ENCODE results near the gene CEACAM16.

CEACAM16 gene

DNA sequence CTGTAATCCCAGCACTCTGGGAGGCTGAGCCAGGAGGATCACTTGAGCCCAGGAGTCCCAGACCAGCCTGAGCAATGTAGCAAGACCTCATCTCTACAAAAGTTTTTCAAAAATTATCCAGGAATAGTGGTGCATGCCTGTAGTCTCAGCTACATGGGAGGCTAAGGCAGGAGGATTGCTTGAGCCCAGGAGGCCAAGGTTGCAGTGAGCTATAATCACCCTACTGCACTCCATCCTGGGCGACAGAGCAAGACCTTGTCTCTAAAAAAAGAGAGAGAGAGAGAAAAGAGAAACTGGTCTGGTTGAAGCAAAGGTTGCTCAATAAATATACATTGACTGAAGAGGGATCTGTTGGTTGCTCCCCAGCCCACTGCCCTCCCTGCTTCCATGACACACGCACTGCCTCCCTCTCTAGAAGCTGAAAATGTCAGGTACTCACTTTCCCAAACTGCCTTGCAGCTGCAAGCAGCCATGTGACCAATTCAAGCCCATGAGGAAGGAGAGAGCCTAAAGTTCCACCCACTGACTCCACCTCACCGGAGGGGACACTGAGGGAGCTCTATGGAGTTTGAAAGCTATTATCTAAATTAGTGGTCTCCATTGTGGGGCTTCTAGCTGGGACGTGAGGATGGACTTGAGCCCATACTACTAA is 14.0 kb downstream of the CEACAM16 start:
- Histone ChIP-seq H3K4me3 (ENCODE audit: low read depth, low read length) (no peak overlapping the region), H3K27ac (ENCODE audit: extremely low read depth, low read depth, low read length) (no peak overlapping the region), H3K4me1 (ENCODE audit: control insufficient read depth, insufficient read depth, low read length) (no peaks in the 10 kb centered on the region), H3K9me3 (ENCODE audit: control insufficient read depth, insufficient read depth, low read depth, low read length) (no peaks in the 10 kb centered on the region), H3K36me3 (ENCODE audit: control insufficient read depth in 2 of 2, insufficient read depth in 1 of 2, low read length in 2 of 2) (no peaks in the 10 kb centered on the region)
- ChIA-PET CTCF (interaction anchor here (0.7 to 8.1 kb wide), 9 partner anchors 10 to 142 kb away, joined by 3 to 66 read pairs (median 5); no protein-coding TSS in a partner anchor), POLR2A (interaction anchor here (0.7 kb wide), 1 partner anchor 94 kb away, joined by 3 read pairs; no protein-coding TSS in a partner anchor)
- TF ChIP-seq ZNF10 (tag by site-specific recombination; IDR thresholded peaks at IDR 0.05) (no peak), ZBTB1 (tag by site-specific recombination; IDR thresholded peaks at IDR 0.05) (no peak), ZNF311 (tag by site-specific recombination; IDR thresholded peaks at IDR 0.05; ENCODE audit: borderline replicate concordance) (no peak), PATZ1 (tag by site-specific recombination; IDR thresholded peaks at IDR 0.05) (no peak), ZNF174 (tag by site-specific recombination; IDR thresholded peaks at IDR 0.05) (no peak), ZNF274 (IDR thresholded peaks at IDR 0.05; ENCODE audit: low read length) (no peak), ZNF274 (tag by site-specific recombination; IDR thresholded peaks at IDR 0.05; ENCODE audit: borderline replicate concordance) (no peak), ZNF23 (tag by site-specific recombination; IDR thresholded peaks at IDR 0.05; ENCODE audit: borderline replicate concordance) (no peak), KLF8 (tag by site-specific recombination; IDR thresholded peaks at IDR 0.05) (no peak), ZNF112 (tag by site-specific recombination; IDR thresholded peaks at IDR 0.05) (no peak), ZNF624 (tag by site-specific recombination; IDR thresholded peaks at IDR 0.05) (no peak), ZNF175 (tag by site-specific recombination; IDR thresholded peaks at IDR 0.05) (no peak), ZNF221 (tag by site-specific recombination; IDR thresholded peaks at IDR 0.05; ENCODE audit: borderline replicate concordance) (no peak), ZNF660 (tag by site-specific recombination; IDR thresholded peaks at IDR 0.05) (no peak), ZNF169 (tag by site-specific recombination; IDR thresholded peaks at IDR 0.05) (no peak), HOXD13 (CRISPR knock-in tag; IDR thresholded peaks at IDR 0.05; ENCODE audit: borderline replicate concordance) (no peak), SP7 (tag by site-specific recombination; IDR thresholded peaks at IDR 0.05) (no peak), ZNF791 (tag by site-specific recombination; IDR thresholded peaks at IDR 0.05) (no peak)
- TF ChIP-seq, protein P1, sequence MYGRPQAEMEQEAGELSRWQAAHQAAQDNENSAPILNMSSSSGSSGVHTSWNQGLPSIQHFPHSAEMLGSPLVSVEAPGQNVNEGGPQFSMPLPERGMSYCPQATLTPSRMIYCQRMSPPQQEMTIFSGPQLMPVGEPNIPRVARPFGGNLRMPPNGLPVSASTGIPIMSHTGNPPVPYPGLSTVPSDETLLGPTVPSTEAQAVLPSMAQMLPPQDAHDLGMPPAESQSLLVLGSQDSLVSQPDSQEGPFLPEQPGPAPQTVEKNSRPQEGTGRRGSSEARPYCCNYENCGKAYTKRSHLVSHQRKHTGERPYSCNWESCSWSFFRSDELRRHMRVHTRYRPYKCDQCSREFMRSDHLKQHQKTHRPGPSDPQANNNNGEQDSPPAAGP (tag by site-specific recombination; IDR thresholded peaks at IDR 0.05): no peak
- TF ChIP-seq, protein P2, sequence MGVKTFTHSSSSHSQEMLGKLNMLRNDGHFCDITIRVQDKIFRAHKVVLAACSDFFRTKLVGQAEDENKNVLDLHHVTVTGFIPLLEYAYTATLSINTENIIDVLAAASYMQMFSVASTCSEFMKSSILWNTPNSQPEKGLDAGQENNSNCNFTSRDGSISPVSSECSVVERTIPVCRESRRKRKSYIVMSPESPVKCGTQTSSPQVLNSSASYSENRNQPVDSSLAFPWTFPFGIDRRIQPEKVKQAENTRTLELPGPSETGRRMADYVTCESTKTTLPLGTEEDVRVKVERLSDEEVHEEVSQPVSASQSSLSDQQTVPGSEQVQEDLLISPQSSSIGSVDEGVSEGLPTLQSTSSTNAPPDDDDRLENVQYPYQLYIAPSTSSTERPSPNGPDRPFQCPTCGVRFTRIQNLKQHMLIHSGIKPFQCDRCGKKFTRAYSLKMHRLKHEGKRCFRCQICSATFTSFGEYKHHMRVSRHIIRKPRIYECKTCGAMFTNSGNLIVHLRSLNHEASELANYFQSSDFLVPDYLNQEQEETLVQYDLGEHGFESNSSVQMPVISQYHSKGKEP (tag by site-specific recombination; IDR thresholded peaks at IDR 0.05): no peak
- TF ChIP-seq, protein P3, sequence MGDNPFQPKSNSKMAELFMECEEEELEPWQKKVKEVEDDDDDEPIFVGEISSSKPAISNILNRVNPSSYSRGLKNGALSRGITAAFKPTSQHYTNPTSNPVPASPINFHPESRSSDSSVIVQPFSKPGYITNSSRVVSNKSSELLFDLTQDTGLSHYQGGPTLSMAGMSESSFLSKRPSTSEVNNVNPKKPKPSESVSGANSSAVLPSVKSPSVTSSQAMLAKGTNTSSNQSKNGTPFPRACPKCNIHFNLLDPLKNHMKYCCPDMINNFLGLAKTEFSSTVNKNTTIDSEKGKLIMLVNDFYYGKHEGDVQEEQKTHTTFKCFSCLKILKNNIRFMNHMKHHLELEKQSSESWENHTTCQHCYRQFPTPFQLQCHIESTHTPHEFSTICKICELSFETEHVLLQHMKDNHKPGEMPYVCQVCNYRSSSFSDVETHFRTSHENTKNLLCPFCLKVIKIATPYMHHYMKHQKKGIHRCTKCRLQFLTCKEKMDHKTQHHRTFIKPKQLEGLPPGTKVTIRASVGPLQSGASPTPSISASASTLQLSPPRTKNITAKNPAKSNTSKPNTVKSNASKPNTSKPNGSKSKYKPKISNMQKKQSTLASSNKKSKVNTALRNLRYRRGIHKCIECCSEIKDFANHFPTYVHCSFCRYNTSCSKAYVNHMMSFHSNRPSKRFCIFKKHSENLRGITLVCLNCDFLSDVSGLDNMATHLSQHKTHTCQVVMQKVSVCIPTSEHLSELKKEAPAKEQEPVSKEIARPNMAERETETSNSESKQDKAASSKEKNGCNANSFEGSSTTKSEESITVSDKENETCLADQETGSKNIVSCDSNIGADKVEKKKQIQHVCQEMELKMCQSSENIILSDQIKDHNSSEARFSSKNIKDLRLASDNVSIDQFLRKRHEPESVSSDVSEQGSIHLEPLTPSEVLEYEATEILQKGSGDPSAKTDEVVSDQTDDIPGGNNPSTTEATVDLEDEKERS (tag by site-specific recombination; IDR thresholded peaks at IDR 0.05): no peak
